ENCODE results near the gene ARL16. TPM values are rescaled to one million over a fixed set of nuclear protein-coding genes. Genes with fewer than 3 reads are reported as not detected.

Gene ARL16
- polyA plus RNA-seq, 1 donor (not counting 4 experiments of a cell fraction or from before 2014, with no cell fraction given): 48.7 TPM

GRCh38 chr17:81695801-81696200, 12.2 kb upstream of the ARL16 start:
- Histone ChIP-seq H3K79me2 (ENCODE audit: control insufficient read depth, insufficient read depth, low read length) (peaks cover 57% of the 10 kb centered on the region), H3K9ac (ENCODE audit: control insufficient read depth, extremely low read depth, insufficient read depth, low read length) (no peak overlapping the region), H3K9me3 (ENCODE audit: control insufficient read depth, low read depth, low read length) (no peaks in the 10 kb centered on the region), H4K20me1 (ENCODE audit: control insufficient read depth, extremely low read depth, insufficient read depth, low read length) (peaks cover 6% of the 10 kb centered on the region), H3K27ac (ENCODE audit: control insufficient read depth, insufficient read depth, low read length) (no peak overlapping the region), H3K9me1 (ENCODE audit: control insufficient read depth, extremely low read depth, insufficient read depth, low read length) (no peaks in the 10 kb centered on the region), H3K4me1 (ENCODE audit: control insufficient read depth, extremely low read depth, insufficient read depth, low read length) (no peaks in the 10 kb centered on the region), H3K27me3 (ENCODE audit: control insufficient read depth, extremely low read depth, insufficient read depth, low read length) (no peaks in the 10 kb centered on the region), H3K36me3 (ENCODE audit: control insufficient read depth in 2 of 2, extremely low read depth in 1 of 2, insufficient read depth in 2 of 2, low read length in 2 of 2) (peaks cover 54 to 66% of the 10 kb centered on the region in 2 experiments), H3K4me2 (ENCODE audit: control insufficient read depth, extremely low read depth, insufficient read depth, low read depth, low read length) (no peak overlapping the region), H2AFZ (ENCODE audit: control insufficient read depth, low read length) (no peak overlapping the region), H3K4me3 (ENCODE audit: control insufficient read depth in 2 of 3, extremely low read depth in 1 of 3, insufficient read depth in 2 of 3, low read depth in 1 of 3, low read length in 3 of 3) (no peak overlapping the region)
- TF ChIP-seq EZH2 (IDR thresholded peaks at IDR 0.05; ENCODE audit: low read length): no peak
- no peak for TF ChIP-seq CTCF (optimal IDR thresholded peaks at IDR 0.05 in 1 of 3, IDR thresholded peaks at IDR 0.05 in 1 of 3, conservative IDR thresholded peaks at IDR 0.05 in 1 of 3; ENCODE audit: extremely low read depth in 1 of 3, insufficient read depth in 2 of 3, low read length in 3 of 3)
- DNase-seq (ENCODE audit: low read depth, low spot score): no peak
- dilution Hi-C loops (cut with MboI; ENCODE audit: extremely low pct_ligation_motif_present, low sequenced_read_pairs): no loop called here
- no peak for FAIRE-seq

GRCh38 chr17:81695211-81695610, 11.6 kb upstream of the ARL16 start:
- Histone ChIP-seq H3K4me2 (ENCODE audit: control insufficient read depth, extremely low read depth, insufficient read depth, low read depth, low read length) (no peak overlapping the region), H3K9ac (ENCODE audit: control insufficient read depth, extremely low read depth, insufficient read depth, low read length) (no peak overlapping the region), H2AFZ (ENCODE audit: control insufficient read depth, low read length) (no peak overlapping the region), H3K27ac (ENCODE audit: control insufficient read depth, insufficient read depth, low read length) (no peak overlapping the region), H3K27me3 (ENCODE audit: control insufficient read depth, extremely low read depth, insufficient read depth, low read length) (no peaks in the 10 kb centered on the region), H3K9me3 (ENCODE audit: control insufficient read depth, low read depth, low read length) (no peaks in the 10 kb centered on the region), H3K36me3 (ENCODE audit: control insufficient read depth in 2 of 2, extremely low read depth in 1 of 2, insufficient read depth in 2 of 2, low read length in 2 of 2) (peaks cover 52 to 68% of the 10 kb centered on the region in 2 experiments), H3K9me1 (ENCODE audit: control insufficient read depth, extremely low read depth, insufficient read depth, low read length) (no peaks in the 10 kb centered on the region), H4K20me1 (ENCODE audit: control insufficient read depth, extremely low read depth, insufficient read depth, low read length) (peaks cover 6% of the 10 kb centered on the region), H3K79me2 (ENCODE audit: control insufficient read depth, insufficient read depth, low read length) (peaks cover 58% of the 10 kb centered on the region), H3K4me1 (ENCODE audit: control insufficient read depth, extremely low read depth, insufficient read depth, low read length) (no peaks in the 10 kb centered on the region), H3K4me3 (ENCODE audit: control insufficient read depth in 2 of 3, extremely low read depth in 1 of 3, insufficient read depth in 2 of 3, low read depth in 1 of 3, low read length in 3 of 3) (no peak overlapping the region)
- FAIRE-seq (no peak), DNase-seq (ENCODE audit: low read depth, low spot score) (no peak)
- dilution Hi-C loops (cut with MboI; ENCODE audit: extremely low pct_ligation_motif_present, low sequenced_read_pairs): no loop called here
- no peak for TF ChIP-seq CTCF (optimal IDR thresholded peaks at IDR 0.05 in 1 of 3, IDR thresholded peaks at IDR 0.05 in 1 of 3, conservative IDR thresholded peaks at IDR 0.05 in 1 of 3; ENCODE audit: extremely low read depth in 1 of 3, insufficient read depth in 2 of 3, low read length in 3 of 3)
- TF ChIP-seq EZH2 (IDR thresholded peaks at IDR 0.05; ENCODE audit: low read length): no peak

Data from keratinocyte (primary cell).